NT2/D1 (cell line): ENCODE measurements around the gene ADGRB3.

Experiments used
- SUZ12 ChIP-seq: IDR thresholded peaks from 2 replicates; pipeline ENCODE4 v1.6.1; 2011; ENCODE audit not compliant: insufficient read length, insufficient read depth; ENCODE audit errors: extremely low read depth
- YY1 ChIP-seq: IDR thresholded peaks from 2 replicates; pipeline ENCODE4 v1.6.1; 2011; ENCODE audit not compliant: insufficient read length, insufficient read depth
- ZNF274 ChIP-seq: IDR thresholded peaks from 2 replicates; pipeline ENCODE4 v1.6.1; 2011; ENCODE audit warnings: mild to moderate bottlenecking, low read depth, low read length

- TF ChIP-seq ZNF274 = no peak
- no peak for TF ChIP-seq YY1
- no peak for TF ChIP-seq SUZ12
Measured at GRCh38 chr6:69100772-69101171, 465.7 kb downstream of the ADGRB3 start.
